Uterus (tissue), 4 donors: Measurements from ENCODE around the gene HIVEP3. TPM values are rescaled to one million over a fixed set of nuclear protein-coding genes. Genes with fewer than 3 reads are reported as not detected.

Source experiments
- DNase-seq, 2 donors: peaks; one replicate each; pipeline ENCODE4 v3.0.0-alpha.2; 2019 to 2020
- H3K27ac ChIP-seq, 2 donors: fragments of 200-600 bp; sonication (generic); 1 replicate in 1 of 2; 2 replicates in 1 of 2; pipeline ENCODE4 v1.5.1; 2016 to 2018
- H3K27me3 ChIP-seq, 2 donors: fragments of 200-600 bp; sonication (generic); one replicate each; pipeline ENCODE4 v1.5.1; 2018 to 2019; ENCODE audit warnings: control low read depth in 1 of 2
- H3K36me3 ChIP-seq, 2 donors: fragments of 200-600 bp; sonication (generic); one replicate each; pipeline ENCODE4 v1.5.1; 2019; ENCODE audit warnings: control low read depth in 1 of 2
- H3K4me1 ChIP-seq, 2 donors: fragments of 200-600 bp; sonication (generic); one replicate each; pipeline ENCODE4 v1.5.1; 2018 to 2019; ENCODE audit warnings: control low read depth in 1 of 2
- H3K4me3 ChIP-seq, 2 donors: fragments of 200-600 bp; sonication (generic); 1 replicate in 1 of 2; 2 replicates in 1 of 2; pipeline ENCODE4 v1.5.1; 2018 to 2019; ENCODE audit warnings: mild to moderate bottlenecking in 1 of 2
- H3K9me3 ChIP-seq, 2 donors: fragments of 200-600 bp; sonication (generic); one replicate each; pipeline ENCODE4 v1.5.1; 2019; ENCODE audit warnings: control low read depth in 1 of 2
- CTCF ChIP-seq, 4 experiments: fragments of 200-600 bp in 2 of 4; fragments of 450-650 bp in 2 of 4; sonication (generic) in 2 of 4; IDR thresholded peaks; one replicate each; pipeline ENCODE4 v1.5.1; 2016 to 2019; ENCODE audit warnings: antibody characterized with exemption in 4 of 4, mild to moderate bottlenecking in 2 of 4, moderate library complexity in 1 of 4
- POLR2A ChIP-seq, 2 donors: fragments of 450-650 bp; IDR thresholded peaks; one replicate each; pipeline ENCODE4 v1.6.1; 2016; ENCODE audit warnings: antibody characterized with exemption in 2 of 2, mild to moderate bottlenecking in 1 of 2, moderate library complexity in 1 of 2
- intact Hi-C: fragments of 100-400 bp; cut with DNase I; formaldehyde crosslinking; loops from one replicate; pipeline ENCODE4 v1.15.1; 2023; ENCODE audit warnings: low total_unique reads
- total RNA-seq, 4 donors: library from RNA; depleted of rRNA in 3 of 4; stranded (reverse); fragments of >200 nt in 3 of 4; gene quantifications; one replicate each; pipeline versions ENCODE4 v1.1.0 to v1.2.4, GENCODE V29; 2014 to 2023
- donor health status: DM: yes; HTN: yes; CAD: no.

The HIVEP3 gene
- total RNA-seq, 4 donors from 2014 or later, result 0.51 to 7.6 (median 2.9) TPM

- intact Hi-C loops, result no loop called here
- TF ChIP-seq POLR2A (IDR thresholded peaks at IDR 0.05) (no peak), CTCF (IDR thresholded peaks at IDR 0.05) (peak in 1 of 4 experiments; percentile 13)
- Histone ChIP-seq H3K4me1 (peaks cover 0 to 19% of the 10 kb centered on the region in 2 donors), H3K4me3 (peak overlapping the region in 1 of 2 donors; percentile 19), H3K27ac (peak overlapping the region; percentile 96 to 98), H3K27me3 (no peaks in the 10 kb centered on the region), H3K36me3 (no peaks in the 10 kb centered on the region), H3K9me3 (no peaks in the 10 kb centered on the region)
- peak in 1 of 2 donors; percentile 61 for DNase-seq
Measured at GRCh38 chr1:41495210-41495948, 423.3 kb downstream of the HIVEP3 start.

GRCh38 chr1:41494351-41495209 lies 424.1 kb downstream of the HIVEP3 start:
- Histone ChIP-seq H3K4me1 (peaks cover 0 to 16% of the 10 kb centered on the region in 2 donors), H3K27ac (peak overlapping the region; percentile 96 to 98), H3K27me3 (no peaks in the 10 kb centered on the region), H3K36me3 (no peaks in the 10 kb centered on the region), H3K9me3 (no peaks in the 10 kb centered on the region), H3K4me3 (no peak overlapping the region)
- intact Hi-C loops, result no loop called here
- TF ChIP-seq CTCF (IDR thresholded peaks at IDR 0.05), result no peak
- TF ChIP-seq POLR2A (IDR thresholded peaks at IDR 0.05), result no peak
- DNase-seq, result no peak

GRCh38 chr1:41493626-41494350 lies 424.9 kb downstream of the HIVEP3 start:
- no peak overlapping the region for H3K4me3 ChIP-seq
- no peak overlapping the region for H3K27ac ChIP-seq
- no peaks in the 10 kb centered on the region for H3K9me3 ChIP-seq
- no peaks in the 10 kb centered on the region for H3K36me3 ChIP-seq
- H3K4me1 ChIP-seq, result peaks cover 0 to 16% of the 10 kb centered on the region in 2 donors
- DNase-seq, result no peak
- no peaks in the 10 kb centered on the region for H3K27me3 ChIP-seq
- intact Hi-C loops, result no loop called here
- TF ChIP-seq CTCF (IDR thresholded peaks at IDR 0.05) (no peak), POLR2A (IDR thresholded peaks at IDR 0.05) (no peak)

GRCh38 chr1:41493117-41493536 lies 425.6 kb downstream of the HIVEP3 start:
- H3K27me3 ChIP-seq, result no peaks in the 10 kb centered on the region
- TF ChIP-seq CTCF (IDR thresholded peaks at IDR 0.05), result no peak
- peak in 1 of 2 donors; percentile 64 for DNase-seq
- intact Hi-C loops, result no loop called here
- H3K4me1 ChIP-seq, result peaks cover 0 to 16% of the 10 kb centered on the region in 2 donors
- no peaks in the 10 kb centered on the region for H3K9me3 ChIP-seq
- H3K27ac ChIP-seq, result no peak overlapping the region
- H3K36me3 ChIP-seq, result no peaks in the 10 kb centered on the region
- H3K4me3 ChIP-seq, result no peak overlapping the region
